ENCODE data around the gene ABCC1.

GRCh38 chr16:16164243-16164642 lies 214.8 kb downstream of the ABCC1 start:
- TF ChIP-seq CTCF (IDR thresholded peaks at IDR 0.05) (no peak), POLR2A (IDR thresholded peaks at IDR 0.05) (no peak)
